Endodermal cell (in vitro differentiated cells): ENCODE measurements around the gene MPZL3. TPM values are rescaled to one million over a fixed set of nuclear protein-coding genes. Genes with fewer than 3 reads are reported as not detected.

ENCODE experiments used
- DNase-seq: peaks from one replicate; pipeline ENCODE4 v3.0.0-alpha.2; 2017
- H3K27ac ChIP-seq: 2 replicates; pipeline ENCODE4 v1.5.1; 2013; ENCODE audit warnings: mild to moderate bottlenecking, low read depth, low read length, moderate library complexity
- H3K27me3 ChIP-seq: 2 replicates; pipeline ENCODE4 v1.6.1; 2013; ENCODE audit warnings: mild to moderate bottlenecking, low read length, moderate library complexity; ENCODE audit not compliant: insufficient read depth, control insufficient read depth, poor library complexity, severe bottlenecking
- H3K36me3 ChIP-seq: 2 replicates; pipeline ENCODE4 v1.7.0; 2013; ENCODE audit warnings: mild to moderate bottlenecking, low read length, moderate library complexity; ENCODE audit not compliant: control insufficient read depth, insufficient read depth
- H3K4me1 ChIP-seq: one replicate; pipeline ENCODE4 v1.7.0; 2013; ENCODE audit warnings: low read length; ENCODE audit not compliant: control insufficient read depth, insufficient read depth
- H3K4me3 ChIP-seq: 2 replicates; pipeline ENCODE4 v1.5.1; 2013; ENCODE audit warnings: mild to moderate bottlenecking, low read length, moderate library complexity
- H3K9ac ChIP-seq: 2 replicates; pipeline ENCODE4 v1.6.1; 2013; ENCODE audit warnings: mild to moderate bottlenecking, low read length, moderate library complexity; ENCODE audit not compliant: poor library complexity, severe bottlenecking; ENCODE audit errors: extremely low read depth
- H3K9me3 ChIP-seq: 2 replicates; pipeline ENCODE4 v1.6.1; 2013; ENCODE audit warnings: mild to moderate bottlenecking, low read length, moderate library complexity; ENCODE audit not compliant: control insufficient read depth
- H3K27ac Mint-ChIP-seq: 2 replicates; pipeline ENCODE4 v1.8.0; 2020; ENCODE audit warnings: mixed read lengths
- H3K27me3 Mint-ChIP-seq: 2 replicates; pipeline ENCODE4 v1.8.0; 2021; ENCODE audit warnings: mild to moderate bottlenecking, mixed read lengths; ENCODE audit not compliant: insufficient read depth
- H3K36me3 Mint-ChIP-seq: 2 replicates; pipeline ENCODE4 v1.8.0; 2020; ENCODE audit warnings: low read depth, mixed read lengths
- H3K4me1 Mint-ChIP-seq: 2 replicates; pipeline ENCODE4 v1.8.0; 2020; ENCODE audit warnings: mixed read lengths
- H3K4me3 Mint-ChIP-seq: 2 replicates; pipeline ENCODE4 v1.8.0; 2020; ENCODE audit warnings: mild to moderate bottlenecking, moderate library complexity, mixed read lengths
- H3K9me3 Mint-ChIP-seq: 2 replicates; pipeline ENCODE4 v1.8.0; 2020; ENCODE audit warnings: mild to moderate bottlenecking, mixed read lengths
- WGBS, 2 experiments: methylation state at CpG; one replicate each; pipeline versions ENCODE4 v1.1.5 to v1.1.7; 2013; ENCODE audit warnings: missing lambda C conversion rate in 2 of 2, mixed read lengths in 1 of 2; ENCODE audit not compliant: insufficient coverage in 1 of 2, insufficient read length in 1 of 2; 5-methylcytosine and 5-hydroxymethylcytosine counted together
- total RNA-seq, 2 donors: library from RNA; stranded (reverse); fragmentation: NEBNext Ultra II Directional in 1 of 2; extraction: Animal tissue kit (Norgen Biotek cat#: 25700) in 1 of 2; gene quantifications; 2 replicates in 1 of 2; 3 replicates in 1 of 2; pipeline ENCODE4 v1.2.1, GENCODE V29; 2021
- TF ChIP-seq, protein P1 (sequence below): fragments of 200-600 bp; sonication (generic); conservative IDR thresholded peaks from 2 replicates; pipeline ENCODE4 v1.5.0; 2021; ENCODE audit warnings: antibody characterized with exemption, mild to moderate bottlenecking

MPZL3 gene
- total RNA-seq, 2 donors from 2014 or later, result 4.1 to 5.7 TPM

DNA sequence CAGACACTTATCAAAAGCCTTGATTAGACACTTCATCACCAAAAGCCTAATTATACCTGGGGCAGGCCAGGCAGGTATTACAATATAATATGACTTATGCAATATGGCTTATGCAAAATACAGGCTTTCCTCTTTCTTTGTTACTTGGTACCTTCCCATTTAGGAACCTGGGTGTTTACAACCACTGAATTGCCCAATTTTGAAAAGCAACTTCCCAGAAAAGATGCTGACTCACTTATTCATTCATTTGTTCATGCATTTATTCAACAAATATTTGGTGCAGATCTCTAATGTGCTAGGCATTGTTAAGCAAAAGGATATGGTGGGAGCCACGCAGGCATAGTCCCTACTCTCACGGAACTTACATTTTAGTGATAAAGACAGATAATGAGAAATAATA lies 13.7 kb downstream of the MPZL3 start:
- H3K27me3 Mint-ChIP-seq, result peaks cover 7% of the 10 kb centered on the region
- no peaks in the 10 kb centered on the region for H3K9me3 ChIP-seq
- no peaks in the 10 kb centered on the region for H3K9me3 Mint-ChIP-seq
- no peak overlapping the region for H3K27ac Mint-ChIP-seq
- TF ChIP-seq, protein P1, sequence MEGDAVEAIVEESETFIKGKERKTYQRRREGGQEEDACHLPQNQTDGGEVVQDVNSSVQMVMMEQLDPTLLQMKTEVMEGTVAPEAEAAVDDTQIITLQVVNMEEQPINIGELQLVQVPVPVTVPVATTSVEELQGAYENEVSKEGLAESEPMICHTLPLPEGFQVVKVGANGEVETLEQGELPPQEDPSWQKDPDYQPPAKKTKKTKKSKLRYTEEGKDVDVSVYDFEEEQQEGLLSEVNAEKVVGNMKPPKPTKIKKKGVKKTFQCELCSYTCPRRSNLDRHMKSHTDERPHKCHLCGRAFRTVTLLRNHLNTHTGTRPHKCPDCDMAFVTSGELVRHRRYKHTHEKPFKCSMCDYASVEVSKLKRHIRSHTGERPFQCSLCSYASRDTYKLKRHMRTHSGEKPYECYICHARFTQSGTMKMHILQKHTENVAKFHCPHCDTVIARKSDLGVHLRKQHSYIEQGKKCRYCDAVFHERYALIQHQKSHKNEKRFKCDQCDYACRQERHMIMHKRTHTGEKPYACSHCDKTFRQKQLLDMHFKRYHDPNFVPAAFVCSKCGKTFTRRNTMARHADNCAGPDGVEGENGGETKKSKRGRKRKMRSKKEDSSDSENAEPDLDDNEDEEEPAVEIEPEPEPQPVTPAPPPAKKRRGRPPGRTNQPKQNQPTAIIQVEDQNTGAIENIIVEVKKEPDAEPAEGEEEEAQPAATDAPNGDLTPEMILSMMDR, result no peak
- H3K27ac ChIP-seq, result no peak overlapping the region
- 85% methylated on average over 2 of the region's 2 CpGs; no CpG with 5 or more reads in 1 of the 2 experiments for WGBS, 2 experiments
- peaks cover 5% of the 10 kb centered on the region for H3K27me3 ChIP-seq
- no peak overlapping the region for H3K9ac ChIP-seq
- H3K4me3 Mint-ChIP-seq, result no peak overlapping the region
- peaks cover 14% of the 10 kb centered on the region for H3K4me1 Mint-ChIP-seq
- H3K4me3 ChIP-seq, result no peak overlapping the region
- H3K36me3 ChIP-seq, result no peaks in the 10 kb centered on the region
- DNase-seq, result no peak
- H3K4me1 ChIP-seq, result peaks cover 7% of the 10 kb centered on the region
- H3K36me3 Mint-ChIP-seq, result no peaks in the 10 kb centered on the region

DNA sequence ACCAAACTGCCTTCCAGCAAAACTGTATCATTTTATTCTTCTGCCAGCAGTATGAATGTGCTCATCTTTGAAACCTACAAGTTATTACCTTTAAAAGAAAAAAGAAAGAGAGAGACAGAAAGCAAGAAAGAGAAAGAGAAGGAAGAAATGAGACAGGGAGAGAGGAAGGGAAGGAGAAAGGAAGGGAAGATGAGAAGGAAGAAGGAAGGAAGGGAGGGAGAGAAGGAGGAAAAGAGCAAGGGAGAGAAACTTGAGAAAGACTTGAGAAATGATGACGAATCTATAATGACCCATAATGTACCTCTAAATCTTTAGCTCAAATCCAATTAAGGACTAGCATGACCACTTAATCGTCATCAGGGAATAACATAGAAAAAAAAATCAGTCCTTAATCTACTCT lies 16.0 kb downstream of the MPZL3 start:
- Histone ChIP-seq H3K9ac (no peak overlapping the region), H3K4me1 (peaks cover 4% of the 10 kb centered on the region), H3K4me3 (no peak overlapping the region), H3K36me3 (no peaks in the 10 kb centered on the region), H3K27ac (no peak overlapping the region), H3K27me3 (no peaks in the 10 kb centered on the region), H3K9me3 (no peaks in the 10 kb centered on the region)
- WGBS, 2 experiments, result 80 to 84% methylated on average over 1 to 2 of the region's 2 CpGs
- TF ChIP-seq, protein P1, result no peak
- no peaks in the 10 kb centered on the region for H3K9me3 Mint-ChIP-seq
- no peak for DNase-seq
- H3K4me3 Mint-ChIP-seq, result no peak overlapping the region
- no peaks in the 10 kb centered on the region for H3K27me3 Mint-ChIP-seq
- H3K36me3 Mint-ChIP-seq, result no peaks in the 10 kb centered on the region
- H3K27ac Mint-ChIP-seq, result no peak overlapping the region
- peaks cover 14% of the 10 kb centered on the region for H3K4me1 Mint-ChIP-seq

DNA sequence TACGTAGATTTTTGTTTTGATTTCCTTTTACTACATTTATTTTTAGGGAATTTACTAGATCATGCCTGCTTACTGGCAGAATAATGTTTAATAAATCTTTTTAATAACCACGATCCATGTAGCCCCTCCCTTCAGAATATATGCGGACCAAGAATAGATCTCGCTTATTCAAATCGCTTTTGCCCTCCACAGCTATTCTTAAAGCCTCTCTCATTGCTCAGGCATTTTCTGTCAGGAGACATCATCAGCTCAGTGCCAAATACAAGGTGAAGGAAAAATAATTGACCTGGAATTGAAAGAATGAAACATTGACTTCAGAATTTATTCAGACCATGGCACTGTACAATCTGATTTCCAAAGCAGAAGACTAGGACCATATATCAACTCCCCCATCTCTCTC lies 17.3 kb downstream of the MPZL3 start:
- no peaks in the 10 kb centered on the region for H3K27me3 ChIP-seq

More for the DNA sequence above, 17.3 kb downstream of the MPZL3 start:
- TF ChIP-seq, protein P1, result no peak
- 95 to 98% methylated on average over 4 of the region's 5 CpGs for WGBS, 2 experiments
- H3K4me1 ChIP-seq, result peaks cover 4% of the 10 kb centered on the region
- no peak for DNase-seq
- no peak overlapping the region for H3K9ac ChIP-seq
- Mint-ChIP-seq H3K36me3 (no peaks in the 10 kb centered on the region), H3K4me3 (no peak overlapping the region), H3K27me3 (no peaks in the 10 kb centered on the region), H3K27ac (no peak overlapping the region), H3K9me3 (no peaks in the 10 kb centered on the region), H3K4me1 (peaks cover 8% of the 10 kb centered on the region)
- no peaks in the 10 kb centered on the region for H3K9me3 ChIP-seq
- H3K36me3 ChIP-seq, result no peaks in the 10 kb centered on the region
- H3K27ac ChIP-seq, result no peak overlapping the region
- H3K4me3 ChIP-seq, result no peak overlapping the region
